Breast epithelium (tissue), 3 donors: Measurements from ENCODE around the gene SLC37A1.

Experiments
- POLR2A ChIP-seq: fragments of 450-650 bp; IDR thresholded peaks from one replicate; pipeline ENCODE4 v1.6.1; 2016; ENCODE audit warnings: antibody characterized with exemption, mild to moderate bottlenecking, moderate library complexity
- POLR2AphosphoS5 ChIP-seq, 3 donors: sonication (generic); formaldehyde crosslinking; IDR thresholded peaks; one replicate each; pipeline ENCODE4 v1.6.1; 2017; ENCODE audit warnings: antibody characterized with exemption in 3 of 3
- TF ChIP-seq, protein P1 (sequence below), 3 donors: fragments of 450-650 bp; IDR thresholded peaks; one replicate each; pipeline ENCODE4 v1.5.1; 2016 to 2017; ENCODE audit warnings: antibody characterized with exemption in 3 of 3, mild to moderate bottlenecking in 3 of 3, moderate library complexity in 3 of 3

DNA sequence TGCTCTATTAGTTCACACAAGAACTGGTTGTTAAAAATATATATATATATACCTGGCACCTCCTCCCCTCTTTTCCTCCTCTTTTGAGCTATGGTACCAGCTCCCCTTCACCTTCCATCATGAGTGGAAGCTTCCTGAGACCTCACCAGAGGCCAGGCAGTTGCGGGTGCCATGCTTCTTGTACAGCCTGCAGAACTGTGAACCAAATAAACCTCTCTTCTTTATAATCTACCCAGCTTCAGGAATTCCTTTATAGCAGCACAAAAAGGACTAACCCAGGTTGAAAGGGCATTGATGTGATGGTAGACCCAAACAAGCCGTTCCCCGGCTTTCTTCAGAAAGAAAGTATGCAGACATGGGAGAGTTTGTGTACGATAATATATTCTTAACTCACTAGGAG, 32.5 kb upstream of the SLC37A1 start:
- TF ChIP-seq POLR2A (no peak), POLR2AphosphoS5 (IDR thresholded peaks at IDR 0.05) (no peak)
- TF ChIP-seq, protein P1, sequence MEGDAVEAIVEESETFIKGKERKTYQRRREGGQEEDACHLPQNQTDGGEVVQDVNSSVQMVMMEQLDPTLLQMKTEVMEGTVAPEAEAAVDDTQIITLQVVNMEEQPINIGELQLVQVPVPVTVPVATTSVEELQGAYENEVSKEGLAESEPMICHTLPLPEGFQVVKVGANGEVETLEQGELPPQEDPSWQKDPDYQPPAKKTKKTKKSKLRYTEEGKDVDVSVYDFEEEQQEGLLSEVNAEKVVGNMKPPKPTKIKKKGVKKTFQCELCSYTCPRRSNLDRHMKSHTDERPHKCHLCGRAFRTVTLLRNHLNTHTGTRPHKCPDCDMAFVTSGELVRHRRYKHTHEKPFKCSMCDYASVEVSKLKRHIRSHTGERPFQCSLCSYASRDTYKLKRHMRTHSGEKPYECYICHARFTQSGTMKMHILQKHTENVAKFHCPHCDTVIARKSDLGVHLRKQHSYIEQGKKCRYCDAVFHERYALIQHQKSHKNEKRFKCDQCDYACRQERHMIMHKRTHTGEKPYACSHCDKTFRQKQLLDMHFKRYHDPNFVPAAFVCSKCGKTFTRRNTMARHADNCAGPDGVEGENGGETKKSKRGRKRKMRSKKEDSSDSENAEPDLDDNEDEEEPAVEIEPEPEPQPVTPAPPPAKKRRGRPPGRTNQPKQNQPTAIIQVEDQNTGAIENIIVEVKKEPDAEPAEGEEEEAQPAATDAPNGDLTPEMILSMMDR (IDR thresholded peaks at IDR 0.05) = no peak
